ENCODE measurements around the gene NGEF. TPM values are rescaled to one million over a fixed set of nuclear protein-coding genes. Genes with fewer than 3 reads are reported as not detected.

Gene NGEF
- total RNA-seq, 1 experiment from 2014 or later: 3.9 TPM

GRCh38 chr2:233051241-233052149 lies 38.4 kb upstream of the NGEF start:
- peak overlapping the region; percentile 41 for H3K4me3 ChIP-seq (ENCODE audit: insufficient read depth, low read depth, low read length)
- H3K27me3 ChIP-seq (ENCODE audit: control insufficient read depth, insufficient read depth, low read length): peaks cover 6% of the 10 kb centered on the region
- H3K36me3 ChIP-seq (replicated peaks; ENCODE audit: control insufficient read depth, insufficient read depth, low read length): no peaks in the 10 kb centered on the region
- DNase-seq: peak; percentile 92

- H3K36me3 ChIP-seq (replicated peaks; ENCODE audit: control insufficient read depth, insufficient read depth, low read length): no peaks in the 10 kb centered on the region
Observed at GRCh38 chr2:233049194-233049761, 36.2 kb upstream of the NGEF start.

GRCh38 chr2:233048569-233049193 lies 35.6 kb upstream of the NGEF start:
- no peaks in the 10 kb centered on the region for H3K36me3 ChIP-seq (replicated peaks; ENCODE audit: control insufficient read depth, insufficient read depth, low read length)

More at GRCh38 chr2:233049194-233049761, 36.2 kb upstream of the NGEF start:
- H3K4me3 ChIP-seq (ENCODE audit: insufficient read depth, low read depth, low read length): no peak overlapping the region
- no peak for DNase-seq
- H3K27me3 ChIP-seq (ENCODE audit: control insufficient read depth, insufficient read depth, low read length): 0 out of 2 replicates have a peak, but pooled peaks cover 1% of the 10 kb centered on the region

GRCh38 chr2:233047667-233048066 lies 34.6 kb upstream of the NGEF start:
- no peak overlapping the region for H3K4me3 ChIP-seq (ENCODE audit: insufficient read depth, low read depth, low read length)
- no peak for DNase-seq
- 0 out of 2 replicates have a peak, but pooled peaks cover 1% of the 10 kb centered on the region for H3K27me3 ChIP-seq (ENCODE audit: control insufficient read depth, insufficient read depth, low read length)
- no peaks in the 10 kb centered on the region for H3K36me3 ChIP-seq (replicated peaks; ENCODE audit: control insufficient read depth, insufficient read depth, low read length)

More at GRCh38 chr2:233048569-233049193, 35.6 kb upstream of the NGEF start:
- no peak for DNase-seq
- no peak overlapping the region for H3K4me3 ChIP-seq (ENCODE audit: insufficient read depth, low read depth, low read length)
- 0 out of 2 replicates have a peak, but pooled peaks cover 1% of the 10 kb centered on the region for H3K27me3 ChIP-seq (ENCODE audit: control insufficient read depth, insufficient read depth, low read length)

GRCh38 chr2:233047206-233047605 lies 34.1 kb upstream of the NGEF start:
- no peak for DNase-seq
- H3K36me3 ChIP-seq (replicated peaks; ENCODE audit: control insufficient read depth, insufficient read depth, low read length): no peaks in the 10 kb centered on the region
- 0 out of 2 replicates have a peak, but pooled peaks cover 1% of the 10 kb centered on the region for H3K27me3 ChIP-seq (ENCODE audit: control insufficient read depth, insufficient read depth, low read length)
- no peak overlapping the region for H3K4me3 ChIP-seq (ENCODE audit: insufficient read depth, low read depth, low read length)

GRCh38 chr2:233044974-233045605 lies 32.0 kb upstream of the NGEF start:
- no peak overlapping the region for H3K4me3 ChIP-seq (ENCODE audit: insufficient read depth, low read depth, low read length)
- no peaks in the 10 kb centered on the region for H3K36me3 ChIP-seq (replicated peaks; ENCODE audit: control insufficient read depth, insufficient read depth, low read length)
- H3K27me3 ChIP-seq (ENCODE audit: control insufficient read depth, insufficient read depth, low read length): no peaks in the 10 kb centered on the region
- DNase-seq: no peak

GRCh38 chr2:233042549-233042948 lies 29.5 kb upstream of the NGEF start:
- DNase-seq: no peak
- no peaks in the 10 kb centered on the region for H3K27me3 ChIP-seq (ENCODE audit: control insufficient read depth, insufficient read depth, low read length)
- no peak overlapping the region for H3K4me3 ChIP-seq (ENCODE audit: insufficient read depth, low read depth, low read length)

GRCh38 chr2:233041722-233042323 lies 28.8 kb upstream of the NGEF start:
- no peak overlapping the region for H3K4me3 ChIP-seq (ENCODE audit: insufficient read depth, low read depth, low read length)
- no peaks in the 10 kb centered on the region for H3K27me3 ChIP-seq (ENCODE audit: control insufficient read depth, insufficient read depth, low read length)
- DNase-seq: no peak
- H3K36me3 ChIP-seq (replicated peaks; ENCODE audit: control insufficient read depth, insufficient read depth, low read length): no peaks in the 10 kb centered on the region

More at GRCh38 chr2:233042549-233042948, 29.5 kb upstream of the NGEF start:
- no peaks in the 10 kb centered on the region for H3K36me3 ChIP-seq (replicated peaks; ENCODE audit: control insufficient read depth, insufficient read depth, low read length)

- H3K36me3 ChIP-seq (replicated peaks; ENCODE audit: control insufficient read depth, insufficient read depth, low read length): no peaks in the 10 kb centered on the region
- H3K27me3 ChIP-seq (ENCODE audit: control insufficient read depth, insufficient read depth, low read length): no peaks in the 10 kb centered on the region
- no peak overlapping the region for H3K4me3 ChIP-seq (ENCODE audit: insufficient read depth, low read depth, low read length)
- DNase-seq: no peak
Observed at GRCh38 chr2:233040571-233040970, 27.5 kb upstream of the NGEF start.

- no peak overlapping the region for H3K4me3 ChIP-seq (ENCODE audit: insufficient read depth, low read depth, low read length)
- DNase-seq: no peak
- H3K36me3 ChIP-seq (replicated peaks; ENCODE audit: control insufficient read depth, insufficient read depth, low read length): no peaks in the 10 kb centered on the region
- no peaks in the 10 kb centered on the region for H3K27me3 ChIP-seq (ENCODE audit: control insufficient read depth, insufficient read depth, low read length)
Observed at GRCh38 chr2:233039846-233040530, 26.9 kb upstream of the NGEF start.

GRCh38 chr2:233039212-233039845 lies 26.3 kb upstream of the NGEF start:
- no peak for DNase-seq
- Histone ChIP-seq H3K27me3 (ENCODE audit: control insufficient read depth, insufficient read depth, low read length) (no peaks in the 10 kb centered on the region), H3K36me3 (replicated peaks; ENCODE audit: control insufficient read depth, insufficient read depth, low read length) (no peaks in the 10 kb centered on the region), H3K4me3 (ENCODE audit: insufficient read depth, low read depth, low read length) (no peak overlapping the region)

GRCh38 chr2:233037078-233037477 lies 24.0 kb upstream of the NGEF start:
- H3K27me3 ChIP-seq (ENCODE audit: control insufficient read depth, insufficient read depth, low read length): no peaks in the 10 kb centered on the region
- no peak overlapping the region for H3K4me3 ChIP-seq (ENCODE audit: insufficient read depth, low read depth, low read length)
- DNase-seq: no peak
- H3K36me3 ChIP-seq (replicated peaks; ENCODE audit: control insufficient read depth, insufficient read depth, low read length): no peaks in the 10 kb centered on the region

- no peaks in the 10 kb centered on the region for H3K27me3 ChIP-seq (ENCODE audit: control insufficient read depth, insufficient read depth, low read length)
- H3K36me3 ChIP-seq (replicated peaks; ENCODE audit: control insufficient read depth, insufficient read depth, low read length): no peaks in the 10 kb centered on the region
- H3K4me3 ChIP-seq (ENCODE audit: insufficient read depth, low read depth, low read length): no peak overlapping the region
- DNase-seq: no peak
Observed at GRCh38 chr2:233036162-233036838, 23.2 kb upstream of the NGEF start.
